OCI-LY3 (cell line): Measurements from ENCODE around the gene NDE1.
"Not testable (repeated sequence)": the region's sequence is repeated elsewhere in the genome, so short reads cannot be mapped to it uniquely, and the experiment has no call there.

Source experiments
- H2AFZ ChIP-seq: fragments of 200-600, 300-600 bp; shearing (Covaris generic); 2 replicates; pipeline ENCODE4 v1.6.0; 2014; ENCODE audit warnings: antibody characterized with exemption, low read depth, low read length
- H3K27ac ChIP-seq: fragments of 200-600, 300-600 bp; sonication (generic); 2 replicates; pipeline ENCODE4 v1.5.1; 2014; ENCODE audit warnings: mild to moderate bottlenecking, low read length, moderate library complexity, mixed read lengths
- H3K27me3 ChIP-seq: fragments of 200-600, 300-600 bp; sonication (generic); 2 replicates; pipeline ENCODE4 v1.6.1; 2014; ENCODE audit warnings: low read depth, low read length, mixed read lengths
- H3K36me3 ChIP-seq: fragments of 200-600, 300-600 bp; sonication (generic); replicated peaks from 2 replicates; pipeline ENCODE3; 2014; ENCODE audit warnings: low read depth, low read length, mixed read lengths
- H3K4me1 ChIP-seq: fragments of 300-600, 200-600 bp; sonication (generic); 2 replicates; pipeline ENCODE4 v1.6.1; 2014; ENCODE audit warnings: low read length, mixed read lengths
- H3K4me2 ChIP-seq: fragments of 200-600, 300-600 bp; sonication (generic); 2 replicates; pipeline ENCODE4 v1.6.1; 2014; ENCODE audit warnings: low read length, mixed read lengths
- H3K4me3 ChIP-seq: fragments of 300-600, 200-600 bp; sonication (generic); 2 replicates; pipeline ENCODE4 v1.5.1; 2014; ENCODE audit warnings: antibody characterized with exemption, mild to moderate bottlenecking, low read length, moderate library complexity
- H3K79me2 ChIP-seq: fragments of 300-600, 200-600 bp; shearing (Covaris generic); 2 replicates; pipeline ENCODE4 v1.6.1; 2014; ENCODE audit warnings: mild to moderate bottlenecking, low read length, mixed read lengths
- H3K9ac ChIP-seq: fragments of 300-600, 200-600 bp; shearing (Covaris generic); 2 replicates; pipeline ENCODE4 v1.6.0; 2014; ENCODE audit warnings: mild to moderate bottlenecking, low read length, moderate library complexity
- H3K9me3 ChIP-seq: fragments of 200-600, 300-600 bp; shearing (Covaris generic); 2 replicates; pipeline ENCODE4 v1.6.1; 2014; ENCODE audit warnings: low read length, mixed read lengths; ENCODE audit not compliant: insufficient read depth
- H4K20me1 ChIP-seq: fragments of 200-600, 300-600 bp; sonication (generic); 2 replicates; pipeline ENCODE4 v1.6.1; 2016; ENCODE audit warnings: low read length, mixed read lengths; ENCODE audit not compliant: insufficient read depth
- EZH2phosphoT487 ChIP-seq: fragments of 200-600 bp; shearing (Covaris generic); IDR thresholded peaks from 2 replicates; pipeline ENCODE4 v1.6.1; 2018; ENCODE audit warnings: antibody characterized with exemption, mixed run types, low read depth
- TF ChIP-seq, protein P1 (sequence below): fragments of 200-600, 300-600 bp; sonication (generic); IDR thresholded peaks from 2 replicates; pipeline ENCODE4 v1.5.1; 2014; ENCODE audit warnings: antibody characterized with exemption, low read length, low read depth

The NDE1 gene

GRCh38 chr16:15650698-15651171, 690 bp downstream of the NDE1 start:
- peaks cover 33% of the 10 kb centered on the region for H4K20me1 ChIP-seq
- H3K36me3 ChIP-seq, result peaks cover 25% of the 10 kb centered on the region
- H3K27ac ChIP-seq, result peak overlapping the region; percentile 69
- H3K4me1 ChIP-seq, result peaks cover 38% of the 10 kb centered on the region
- H3K79me2 ChIP-seq, result peaks cover 60% of the 10 kb centered on the region
- TF ChIP-seq, protein P1, sequence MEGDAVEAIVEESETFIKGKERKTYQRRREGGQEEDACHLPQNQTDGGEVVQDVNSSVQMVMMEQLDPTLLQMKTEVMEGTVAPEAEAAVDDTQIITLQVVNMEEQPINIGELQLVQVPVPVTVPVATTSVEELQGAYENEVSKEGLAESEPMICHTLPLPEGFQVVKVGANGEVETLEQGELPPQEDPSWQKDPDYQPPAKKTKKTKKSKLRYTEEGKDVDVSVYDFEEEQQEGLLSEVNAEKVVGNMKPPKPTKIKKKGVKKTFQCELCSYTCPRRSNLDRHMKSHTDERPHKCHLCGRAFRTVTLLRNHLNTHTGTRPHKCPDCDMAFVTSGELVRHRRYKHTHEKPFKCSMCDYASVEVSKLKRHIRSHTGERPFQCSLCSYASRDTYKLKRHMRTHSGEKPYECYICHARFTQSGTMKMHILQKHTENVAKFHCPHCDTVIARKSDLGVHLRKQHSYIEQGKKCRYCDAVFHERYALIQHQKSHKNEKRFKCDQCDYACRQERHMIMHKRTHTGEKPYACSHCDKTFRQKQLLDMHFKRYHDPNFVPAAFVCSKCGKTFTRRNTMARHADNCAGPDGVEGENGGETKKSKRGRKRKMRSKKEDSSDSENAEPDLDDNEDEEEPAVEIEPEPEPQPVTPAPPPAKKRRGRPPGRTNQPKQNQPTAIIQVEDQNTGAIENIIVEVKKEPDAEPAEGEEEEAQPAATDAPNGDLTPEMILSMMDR, result no peak
- TF ChIP-seq EZH2phosphoT487, result no peak
- H2AFZ ChIP-seq, result no peak overlapping the region
- peak overlapping the region; percentile 92 for H3K9ac ChIP-seq
- peak overlapping the region; percentile 96 for H3K4me3 ChIP-seq
- H3K27me3 ChIP-seq, result no peaks in the 10 kb centered on the region
- no peaks in the 10 kb centered on the region for H3K9me3 ChIP-seq
- H3K4me2 ChIP-seq, result peak overlapping the region; percentile 83

DNA sequence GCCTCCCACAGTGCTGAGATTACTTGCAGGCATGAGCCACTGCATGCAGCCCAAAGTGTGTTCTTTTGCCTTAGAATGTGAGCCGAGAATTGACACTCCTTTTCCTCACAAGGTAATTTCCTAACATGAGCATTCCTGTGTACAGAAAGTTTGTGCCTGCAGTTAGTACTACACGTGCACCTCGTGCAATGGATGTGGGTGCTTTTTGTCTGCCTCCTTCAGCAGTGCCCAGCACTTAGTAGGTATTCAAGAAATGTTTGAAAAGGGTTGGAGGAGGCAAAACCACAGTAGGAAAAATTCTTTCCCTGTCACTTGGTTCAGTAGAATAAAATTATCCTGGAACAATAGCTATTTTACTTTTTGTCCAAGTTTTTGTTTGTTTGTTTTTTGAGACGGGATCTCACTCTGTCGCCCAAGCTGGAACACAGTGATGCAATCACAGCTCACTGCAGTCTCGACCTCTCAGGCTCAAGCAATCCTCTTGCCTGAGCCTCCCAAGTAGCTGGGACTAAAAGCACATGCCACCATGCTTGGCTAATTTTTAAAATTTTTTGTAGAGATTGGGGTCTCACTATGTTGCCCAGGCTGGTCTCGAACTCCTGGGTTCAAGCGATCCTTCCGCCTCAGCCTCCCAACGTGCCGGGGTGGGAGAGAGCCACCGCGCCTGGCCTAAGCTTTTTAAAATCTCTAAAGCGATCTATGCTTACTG, 2.4 kb downstream of the NDE1 start:
- Histone ChIP-seq H3K9ac (no peak overlapping the region), H3K4me3 (no peak overlapping the region), H2AFZ (no peak overlapping the region), H3K4me2 (no peak overlapping the region), H3K9me3 (no peaks in the 10 kb centered on the region), H4K20me1 (peaks cover 42% of the 10 kb centered on the region), H3K36me3 (peaks cover 27% of the 10 kb centered on the region), H3K27me3 (no peaks in the 10 kb centered on the region), H3K79me2 (peaks cover 75% of the 10 kb centered on the region), H3K4me1 (peaks cover 21% of the 10 kb centered on the region), H3K27ac (no peak overlapping the region)
- TF ChIP-seq EZH2phosphoT487, result no peak
- TF ChIP-seq, protein P1, result no peak

GRCh38 chr16:15653227-15653626, 3.2 kb downstream of the NDE1 start:
- Histone ChIP-seq H2AFZ (no peak overlapping the region), H3K9ac (no peak overlapping the region), H3K36me3 (peaks cover 32% of the 10 kb centered on the region)

DNA sequence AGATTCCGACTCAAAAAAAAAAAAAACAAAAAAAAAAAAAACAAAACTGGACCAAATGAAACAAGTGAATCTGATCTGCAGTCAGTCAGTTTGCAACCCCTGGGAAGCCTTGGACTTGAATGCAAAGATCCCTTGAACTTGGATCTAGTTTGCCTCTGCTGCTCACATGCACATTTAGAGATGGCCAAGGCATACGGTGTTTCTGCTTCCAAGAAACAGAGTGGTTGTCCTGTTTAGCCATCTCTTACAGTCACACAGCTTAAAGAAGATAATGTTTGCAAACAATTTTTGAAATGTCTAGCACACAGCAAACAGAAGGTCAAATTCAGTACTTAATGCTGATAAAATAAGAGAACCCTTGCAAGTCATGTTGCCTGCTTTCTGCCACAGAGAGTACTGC, 4.5 kb downstream of the NDE1 start:
- Histone ChIP-seq H3K4me3 (no peak overlapping the region), H3K79me2 (peaks cover 94% of the 10 kb centered on the region), H3K9ac (no peak overlapping the region), H2AFZ (no peak overlapping the region), H3K4me1 (peaks cover 17% of the 10 kb centered on the region; the same call in 1 of the 2 replicates), H3K4me2 (no peak overlapping the region), H3K27me3 (no peaks in the 10 kb centered on the region), H3K9me3 (no peaks in the 10 kb centered on the region), H4K20me1 (peaks cover 60% of the 10 kb centered on the region), H3K36me3 (peaks cover 33% of the 10 kb centered on the region), H3K27ac (no peak overlapping the region)
- TF ChIP-seq, protein P1, result no peak

More at GRCh38 chr16:15653227-15653626, 3.2 kb downstream of the NDE1 start:
- Histone ChIP-seq H3K27ac (no peak overlapping the region), H3K9me3 (no peaks in the 10 kb centered on the region), H3K4me1 (peaks cover 22% of the 10 kb centered on the region; the same call in 1 of the 2 replicates), H4K20me1 (peaks cover 50% of the 10 kb centered on the region), H3K4me3 (no peak overlapping the region), H3K27me3 (no peaks in the 10 kb centered on the region), H3K79me2 (peaks cover 83% of the 10 kb centered on the region), H3K4me2 (no peak overlapping the region)
- no peak for TF ChIP-seq EZH2phosphoT487
- TF ChIP-seq, protein P1, result no peak

DNA sequence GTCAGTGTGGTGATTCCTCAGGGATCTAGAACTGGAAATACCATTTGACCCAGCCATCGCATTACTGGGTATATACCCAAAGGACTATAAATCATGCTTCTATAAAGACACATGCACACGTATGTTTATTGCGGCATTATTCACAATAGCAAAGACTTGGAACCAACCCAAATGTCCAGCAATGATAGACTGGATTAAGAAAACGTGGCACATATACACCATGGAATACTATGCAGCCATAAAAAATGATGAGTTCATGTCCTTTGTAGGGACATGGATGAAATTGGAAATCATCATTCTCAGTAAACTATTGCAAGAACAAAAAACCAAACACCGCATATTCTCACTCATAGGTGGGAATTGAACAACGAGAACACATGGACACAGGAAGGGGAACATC, 5.5 kb downstream of the NDE1 start:
- Histone ChIP-seq H3K4me1 (peaks cover 15% of the 10 kb centered on the region; the same call in 1 of the 2 replicates), H3K79me2 (peaks cover 95% of the 10 kb centered on the region), H3K36me3 (peaks cover 36% of the 10 kb centered on the region), H4K20me1 (peaks cover 66% of the 10 kb centered on the region)
- H3K4me3 ChIP-seq, H3K27me3 ChIP-seq, H2AFZ ChIP-seq, H3K9ac ChIP-seq, H3K9me3 ChIP-seq, H3K27ac ChIP-seq, H3K4me2 ChIP-seq: not testable (repeated sequence)
